HCT116 (cell line): ENCODE results near the gene FEV. TPM values are rescaled to one million over a fixed set of nuclear protein-coding genes. Genes with fewer than 3 reads are reported as not detected.

Source experiments
- ATAC-seq: fragments of 200-7000 bp; cut with Tn5 transposase; 2 replicates; pipeline ENCODE4 v1.9.1; 2020; ENCODE audit warnings: mild to moderate bottlenecking, moderate library complexity
- BruUV-seq: library from RNA; stranded (reverse); fragments of 400-500 nt; replicated peaks from 2 replicates; lab custom pipeline; 2021; lab: Mats Ljungman, UMichigan
- CTCF ChIA-PET: fragments of 300-600 bp; sonication (Branson Sonifier 250); formaldehyde crosslinking; loops from one replicate; lab custom pipeline; 2021; ENCODE audit warnings: antibody characterized with exemption; lab: Charles Lee
- POLR2A ChIA-PET: fragments of 300-600, 350-600 bp; sonication (Branson Sonifier 250); formaldehyde crosslinking; loops from one replicate; lab custom pipeline; 2021; ENCODE audit warnings: antibody characterized with exemption; lab: Charles Lee
- RAD21 ChIA-PET, 2 experiments: fragments of 300-600 bp; sonication (Branson Sonifier 250); formaldehyde crosslinking; loops; one replicate each; lab custom pipeline; 2023; ENCODE audit warnings: low total read pairs in 2 of 2; ENCODE audit not compliant: uncharacterized antibody in 2 of 2, unreplicated experiment in 2 of 2, low non-redundant PET in 1 of 2; lab: Charles Lee
- DNase-seq: peaks from one replicate; pipeline ENCODE4 v3.0.0-alpha.2; 2010; ENCODE audit warnings: low read depth, low spot score
- H2AFZ ChIP-seq: fragments of 200-600 bp; shearing (Covaris generic), sonication (generic); 2 replicates; pipeline ENCODE4 v1.6.1; 2017; ENCODE audit warnings: low read depth, mixed run types, mixed read lengths, antibody characterized with exemption, low read length; ENCODE audit not compliant: poor library complexity, severe bottlenecking
- H3K27ac ChIP-seq: 2 replicates; pipeline ENCODE4 v1.5.1; 2012; ENCODE audit warnings: low read depth, low read length
- H3K27me3 ChIP-seq: fragments of 200-600 bp; sonication (generic); 2 replicates; pipeline ENCODE4 v1.6.1; 2016; ENCODE audit warnings: mixed run types, low read length, mixed read lengths; ENCODE audit not compliant: insufficient read depth
- H3K36me3 ChIP-seq, 2 experiments: fragments of 200-500 bp in 1 of 2; fragments of 200-600 bp in 1 of 2; sonication (Bioruptor generic) in 1 of 2; sonication (generic) in 1 of 2; 2 replicates each; pipeline versions ENCODE4 v1.5.1 to v1.6.1; 2014 to 2016; ENCODE audit warnings: low read length in 2 of 2, inconsistent platforms in 1 of 2, mixed read lengths in 1 of 2, mixed run types in 1 of 2; ENCODE audit not compliant: insufficient read depth in 2 of 2, control insufficient read depth in 1 of 2
- H3K4me1 ChIP-seq, 2 experiments: fragments of 200-600 bp in 1 of 2; sonication (generic) in 1 of 2; 2 replicates each; pipeline versions ENCODE4 v1.5.1 to v1.6.1; 2012 to 2017; ENCODE audit warnings: low read length in 2 of 2, inconsistent platforms in 1 of 2, mild to moderate bottlenecking in 1 of 2, mixed read lengths in 1 of 2, mixed run types in 1 of 2, moderate library complexity in 1 of 2; ENCODE audit not compliant: insufficient read depth in 2 of 2, control insufficient read depth in 1 of 2
- H3K4me2 ChIP-seq: fragments of 200-600 bp; sonication (generic); 2 replicates; pipeline ENCODE4 v1.6.1; 2017; ENCODE audit warnings: mixed run types, low read length, mixed read lengths
- H3K4me3 ChIP-seq, 2 experiments: fragments of 200-600 bp in 1 of 2; sonication (generic) in 1 of 2; replicated peaks in 1 of 2; 2 replicates each; pipeline ENCODE4 v1.5.1; 2011 to 2016; ENCODE audit warnings: low read length in 2 of 2, control low read depth in 1 of 2, low read depth in 1 of 2, mild to moderate bottlenecking in 1 of 2, mixed read lengths in 1 of 2, mixed run types in 1 of 2
- H3K79me2 ChIP-seq: fragments of 200-600 bp; sonication (generic); 2 replicates; pipeline ENCODE4 v1.6.1; 2017; ENCODE audit warnings: mild to moderate bottlenecking, mixed run types, low read length, moderate library complexity, mixed read lengths; ENCODE audit not compliant: insufficient read depth
- H3K9ac ChIP-seq: fragments of 200-600 bp; sonication (generic); 2 replicates; pipeline ENCODE4 v1.6.1; 2016; ENCODE audit warnings: low read length, mixed read lengths
- H3K9me2 ChIP-seq: fragments of 200-600 bp; sonication (generic), shearing (Covaris generic); 2 replicates; pipeline ENCODE4 v1.6.1; 2017; ENCODE audit warnings: mixed run types, mild to moderate bottlenecking, moderate library complexity; ENCODE audit not compliant: insufficient read depth
- H3K9me3 ChIP-seq, 2 experiments: fragments of 200-500 bp in 1 of 2; fragments of 200-600 bp in 1 of 2; sonication (Bioruptor generic) in 1 of 2; sonication (generic) in 1 of 2; 2 replicates each; pipeline ENCODE4 v1.6.1; 2014 to 2017; ENCODE audit warnings: low read length in 2 of 2, mixed read lengths in 2 of 2, inconsistent platforms in 1 of 2, low read depth in 1 of 2, mild to moderate bottlenecking in 1 of 2, mixed run types in 1 of 2, moderate library complexity in 1 of 2; ENCODE audit not compliant: control insufficient read depth in 1 of 2, insufficient read depth in 1 of 2
- H4K20me1 ChIP-seq: fragments of 200-600 bp; sonication (generic), shearing (Covaris generic); 2 replicates; pipeline ENCODE4 v1.6.1; 2017; ENCODE audit warnings: mixed run types, mild to moderate bottlenecking, moderate library complexity; ENCODE audit not compliant: insufficient read depth
- CTCF ChIP-seq, 3 experiments: fragments of 200-600 bp in 1 of 3; sonication (generic) in 1 of 3; IDR thresholded peaks in 2 of 3; conservative IDR thresholded peaks in 1 of 3; 2 replicates each; pipeline ENCODE4 v1.5.1; 2012 to 2017; ENCODE audit warnings: low read depth in 2 of 3, low read length in 2 of 3, antibody characterized with exemption in 1 of 3, borderline replicate concordance in 1 of 3, control low read depth in 1 of 3, mild to moderate bottlenecking in 1 of 3, mixed read lengths in 1 of 3, mixed run types in 1 of 3, moderate library complexity in 1 of 3; ENCODE audit not compliant: insufficient read depth in 1 of 3
- FOSL1 ChIP-seq: IDR thresholded peaks from 2 replicates; pipeline ENCODE4 v1.6.1; 2012; ENCODE audit warnings: low read depth
- POLR2AphosphoS5 ChIP-seq: IDR thresholded peaks from 2 replicates; pipeline ENCODE4 v1.6.1; 2011; ENCODE audit warnings: mild to moderate bottlenecking, low read depth, low read length, moderate library complexity
- YY1 ChIP-seq: IDR thresholded peaks from 2 replicates; pipeline ENCODE4 v1.6.1; 2011; ENCODE audit warnings: low read length, low read depth, moderate library complexity, mild to moderate bottlenecking; ENCODE audit not compliant: insufficient replicate concordance; ENCODE audit errors: extremely low read depth
- intact Hi-C: fragments of 100-400 bp; cut with micrococcal nuclease; formaldehyde crosslinking; loops from 2 replicates; pipeline ENCODE4 v1.10.0; 2022
- total RNA-seq: library from RNA; stranded (reverse); gene quantifications from one replicate; pipeline ENCODE4 v1.2.1, GENCODE V29; 2021; ENCODE audit not compliant: unreplicated experiment

FEV gene
- total RNA-seq, 1 experiment from 2014 or later: not detected

GRCh38 chr2:218995972-218996711 lies 11.2 kb upstream of the FEV start:
- Histone ChIP-seq H2AFZ (peak overlapping the region; percentile 61), H3K27me3 (no peaks in the 10 kb centered on the region), H3K27ac (no peak overlapping the region; the same call in 1 of the 2 replicates), H3K9ac (peak overlapping the region; percentile 60), H4K20me1 (no peaks in the 10 kb centered on the region), H3K79me2 (no peaks in the 10 kb centered on the region), H3K36me3 (no peaks in the 10 kb centered on the region), H3K9me3 (no peaks in the 10 kb centered on the region), H3K9me2 (no peaks in the 10 kb centered on the region), H3K4me3 (peak overlapping the region; percentile 45 to 57), H3K4me1 (peaks cover 0 to 23% of the 10 kb centered on the region in 2 experiments; a peak in 3 of 4 replicates), H3K4me2 (peak overlapping the region; percentile 89)
- RAD21 ChIA-PET: interaction anchor here in 1 of 2 experiments (1.0 kb wide), 1 partner anchor 159 kb away, joined by 3 read pairs; no protein-coding TSS in a partner anchor
- POLR2A ChIA-PET: no interaction called here
- intact Hi-C loops: loop anchor here (2.0 kb wide), 1 partner anchor 159 kb away; no protein-coding TSS in a partner anchor
- ATAC-seq (peak; percentile 94), DNase-seq (peak; percentile 67)
- TF ChIP-seq FOSL1 (no peak), POLR2AphosphoS5 (peak; percentile 78), CTCF (IDR thresholded peaks at IDR 0.05 in 2 of 3, conservative IDR thresholded peaks at IDR 0.05 in 1 of 3; ENCODE audit: borderline replicate concordance in 1 of 3, insufficient read depth in 1 of 3, low read depth in 2 of 3, low read length in 2 of 3) (peak in 2 of 3 experiments; percentile 89 to 91; a peak in 4 of 6 replicates), YY1 (peak; percentile 43)
- CTCF ChIA-PET: interaction anchor here (0.6 to 2.8 kb wide), 12 partner anchors 9 to 158 kb away, joined by 3 to 17 read pairs (median 4); no protein-coding TSS in a partner anchor
- TSS peak; percentile 84 for BruUV-seq
